Embryonic facial prominence (tissue), 1 donor: ENCODE results near the gene AMN1.
A peak's percentile ranks its signal among the peaks of the same experiment; 100 is the strongest.
"Not testable (repeated sequence)": the region's sequence is repeated elsewhere in the genome, so short reads cannot be mapped to it uniquely, and the experiment has no call there.

Experiments
- DNase-seq: peaks from one replicate; pipeline ENCODE4 v3.0.0-alpha.2; 2016; ENCODE audit errors: extremely low spot score

The AMN1 gene

DNA sequence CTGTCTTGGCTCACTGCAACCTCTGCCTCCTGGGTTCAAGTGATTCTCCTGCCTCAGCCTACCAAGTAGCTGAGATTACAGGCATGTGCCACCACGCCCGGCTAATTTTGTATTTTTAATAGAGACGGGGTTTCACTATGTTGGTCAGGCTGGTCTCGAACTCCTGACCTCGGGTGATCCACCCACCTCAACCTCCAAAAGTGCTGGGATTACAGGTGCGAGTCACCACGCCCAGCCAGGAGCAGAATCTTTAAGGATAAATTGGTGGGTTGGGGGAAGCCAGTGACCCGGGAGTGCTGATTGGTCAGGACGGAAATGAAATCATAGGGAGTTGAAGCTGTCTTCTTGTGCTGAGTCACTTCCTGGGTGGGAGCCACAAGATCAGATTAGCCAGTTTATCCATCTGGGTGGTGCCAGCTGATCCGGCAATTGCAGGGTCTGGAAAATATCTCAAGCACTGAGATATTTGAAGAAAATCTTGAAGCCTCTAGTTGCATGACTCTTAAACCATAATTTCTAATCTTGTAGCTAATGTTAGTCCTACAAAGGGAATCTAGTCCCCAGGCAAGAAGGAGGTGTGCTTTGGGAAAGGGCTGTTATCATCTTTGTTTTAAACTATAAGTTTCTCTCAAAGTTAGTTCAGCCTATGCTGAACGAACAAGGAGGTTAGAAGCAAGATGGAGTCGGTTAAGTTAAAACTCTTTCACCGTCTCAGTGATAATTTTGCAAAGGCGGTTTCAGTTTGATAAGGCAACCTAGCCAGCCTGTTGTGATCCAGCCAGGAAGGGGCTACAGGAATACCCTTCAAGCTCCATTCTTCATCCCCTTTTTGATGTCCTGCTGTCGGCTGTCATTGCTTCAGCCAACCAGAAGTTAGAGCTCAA, 5.0 kb upstream of the AMN1 start:
- DNase-seq, result not testable (repeated sequence)

DNA sequence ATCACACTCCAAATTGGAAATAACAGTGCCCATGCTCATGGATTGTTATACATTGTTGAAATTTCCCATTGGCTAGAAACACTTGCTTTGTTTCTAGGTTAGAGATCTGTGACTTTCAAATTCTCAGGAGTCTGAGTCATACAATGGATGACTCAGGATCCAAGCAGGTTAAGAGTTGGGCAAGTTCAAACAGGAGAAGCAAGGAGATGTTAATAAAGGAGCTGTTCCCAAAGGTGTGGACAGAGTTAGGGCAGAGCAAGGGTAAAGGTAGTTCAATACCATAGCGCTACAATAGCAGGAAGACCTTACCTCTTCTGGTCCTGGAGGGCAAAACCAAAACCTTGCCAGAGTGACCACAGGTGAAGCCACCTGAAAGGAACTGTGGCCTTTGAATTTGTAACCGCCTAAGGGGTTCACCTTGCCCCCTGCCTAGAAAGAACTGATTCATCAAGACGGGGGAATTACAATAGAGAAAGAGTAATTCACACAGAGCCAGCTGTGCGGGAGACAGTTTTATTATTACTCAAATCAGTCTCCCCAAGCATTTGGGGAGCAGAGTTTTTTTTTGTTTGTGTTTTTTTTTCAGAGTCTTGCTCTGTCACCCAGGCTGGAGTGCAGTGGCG, 4.2 kb upstream of the AMN1 start:
- no peak for DNase-seq

DNA sequence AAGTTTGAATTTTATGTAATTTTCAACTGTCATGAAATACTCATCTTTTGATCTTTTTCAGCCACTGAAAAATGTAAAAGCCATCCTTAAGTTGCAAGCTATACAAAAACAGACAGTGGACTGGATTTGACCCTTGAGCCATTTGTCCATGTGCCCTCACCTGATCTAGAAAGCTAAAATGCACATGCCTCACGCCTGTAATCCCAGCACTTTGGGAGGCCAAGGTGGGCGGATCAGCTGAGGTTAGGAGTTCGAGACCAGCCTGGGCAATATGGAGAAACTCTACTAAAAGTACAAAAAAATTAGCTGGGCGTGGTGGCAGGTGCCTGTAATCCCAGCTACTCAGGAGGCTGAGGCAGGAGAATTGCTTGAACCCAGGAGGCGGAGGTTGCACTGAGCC, 2.4 kb upstream of the AMN1 start:
- not testable (repeated sequence) for DNase-seq

DNA sequence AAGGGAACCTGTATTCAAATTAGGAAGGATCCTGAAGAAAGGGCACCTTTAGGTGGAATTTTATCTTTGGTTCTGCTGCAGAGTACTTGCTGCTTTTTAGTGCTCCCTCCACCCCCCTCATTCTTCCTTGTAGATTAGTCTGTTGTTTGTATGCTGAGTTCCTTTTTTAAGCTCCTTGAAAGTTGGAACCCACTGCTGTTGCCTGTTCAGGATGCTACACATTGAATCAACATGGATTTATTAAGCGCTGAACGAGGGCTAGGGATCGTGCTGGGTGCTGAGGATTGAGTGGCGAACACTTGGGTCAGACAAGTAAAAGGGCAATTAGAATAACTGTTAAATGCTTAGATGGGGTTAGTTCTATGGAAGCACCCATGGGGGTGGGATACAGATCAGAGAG, 884 bp upstream of the AMN1 start:
- no peak for DNase-seq

DNA sequence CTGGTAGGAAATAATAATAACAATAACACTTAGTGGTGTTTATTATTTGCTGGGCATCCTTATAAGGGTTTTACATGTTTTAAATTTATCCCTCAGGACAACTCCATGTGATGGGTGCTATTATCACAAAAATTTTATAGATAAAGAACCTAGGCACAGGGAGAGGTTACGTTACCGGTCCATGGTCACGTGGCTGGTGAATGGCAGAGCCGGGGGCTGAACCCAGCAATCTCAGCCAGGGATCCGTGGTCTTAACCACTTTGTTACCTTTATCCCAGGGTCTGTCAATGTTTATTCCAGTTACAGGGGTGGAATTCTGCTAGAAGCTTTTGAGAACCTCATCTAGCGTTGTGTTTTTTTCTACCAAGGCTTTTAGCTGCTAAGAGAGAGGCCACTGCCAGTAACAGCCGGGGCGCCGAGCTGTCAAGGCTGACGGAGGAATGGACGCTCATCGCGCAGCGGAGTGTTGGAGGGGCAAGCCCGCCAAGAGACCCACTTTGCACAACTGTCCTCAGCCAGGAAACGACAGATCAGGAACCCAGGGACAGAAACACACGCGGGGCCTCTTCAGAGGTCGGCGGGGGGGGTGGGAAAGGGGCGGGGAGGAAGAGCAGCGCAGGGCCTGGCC, 418 bp downstream of the AMN1 start:
- peak; percentile 13 for DNase-seq

GRCh38 chr12:31727192-31727591, 1.6 kb downstream of the AMN1 start:
- DNase-seq, result no peak

- DNase-seq, result no peak
Observed at GRCh38 chr12:31726575-31726974, 2.2 kb downstream of the AMN1 start.

DNA sequence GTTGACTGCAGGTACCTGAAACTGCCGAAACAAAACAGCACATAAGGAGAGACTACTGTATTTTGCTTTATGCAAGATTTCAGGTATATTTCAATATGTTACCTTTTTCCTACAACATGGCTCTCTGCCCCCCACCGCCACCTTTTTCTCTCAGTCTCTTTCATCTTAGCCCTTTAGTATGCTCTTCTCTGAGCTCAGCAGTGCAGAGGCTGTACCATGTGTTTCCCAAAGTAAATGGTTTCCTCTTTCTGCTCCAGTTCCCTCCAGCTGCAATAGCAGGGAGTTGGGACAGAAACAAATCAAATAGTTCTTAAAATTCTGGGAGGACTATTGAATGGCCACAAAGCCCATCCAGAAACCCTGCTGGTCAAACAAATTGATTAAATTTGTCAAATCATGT, 4.3 kb downstream of the AMN1 start:
- no peak for DNase-seq

DNA sequence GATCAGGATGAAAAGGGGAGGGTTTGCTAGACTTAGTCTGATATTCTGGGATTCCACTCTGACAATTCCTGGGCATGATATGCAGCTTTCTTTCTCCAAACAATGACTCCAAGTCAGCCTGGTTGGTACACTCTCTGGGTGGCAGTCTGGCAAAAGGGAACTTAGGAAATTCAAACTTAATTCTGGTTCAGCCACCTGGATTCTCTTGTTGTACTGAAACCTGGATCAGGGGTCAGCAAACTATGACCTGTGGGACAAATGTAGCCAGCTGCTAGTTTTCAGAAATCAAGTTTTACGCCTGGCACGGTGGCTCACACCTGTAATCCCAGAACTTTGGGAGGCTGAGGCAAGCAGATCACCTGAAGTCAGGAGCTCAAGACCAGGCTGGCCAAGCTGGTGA, 6.2 kb downstream of the AMN1 start:
- DNase-seq, result no peak

DNA sequence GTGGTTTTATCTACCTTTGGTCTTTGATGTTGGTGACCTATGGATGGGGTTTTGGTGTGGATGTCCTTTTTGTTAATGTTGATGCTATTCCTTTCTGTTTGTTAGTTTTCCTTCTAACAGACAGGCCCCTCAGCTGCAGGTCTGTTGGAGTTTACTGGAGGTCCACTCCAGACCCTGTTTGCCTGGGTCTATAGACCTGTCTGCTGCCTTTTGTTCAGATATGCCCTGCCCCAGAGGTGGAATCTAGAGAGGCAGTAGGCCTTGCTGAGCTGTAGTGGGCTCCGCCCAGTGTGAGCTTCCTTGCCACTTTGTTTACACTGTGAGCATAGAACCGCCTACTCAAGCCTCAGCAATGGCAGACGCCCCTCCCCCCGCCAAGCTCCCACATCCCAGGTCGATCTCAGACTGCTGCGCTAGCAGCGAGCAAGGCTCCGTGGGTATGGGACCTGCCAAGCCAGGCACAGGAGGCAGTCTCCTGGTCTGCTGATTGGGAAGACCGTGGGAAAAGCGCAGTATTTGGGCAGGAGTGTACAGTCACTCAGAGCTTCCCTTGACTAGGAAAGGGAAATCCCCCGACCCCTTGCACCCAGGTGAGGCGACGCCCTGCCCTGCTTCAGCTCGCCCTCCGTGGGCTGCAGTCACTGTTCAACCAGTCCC, 10.2 kb downstream of the AMN1 start:
- not testable (repeated sequence) for DNase-seq

GRCh38 chr12:31716998-31717397, 11.8 kb downstream of the AMN1 start:
- not testable (repeated sequence) for DNase-seq

- DNase-seq, result no peak
Observed at GRCh38 chr12:31715283-31715825, 13.5 kb downstream of the AMN1 start.

- DNase-seq, result no peak
Observed at GRCh38 chr12:31714406-31715271, 14.2 kb downstream of the AMN1 start.

GRCh38 chr12:31712877-31713276, 15.9 kb downstream of the AMN1 start:
- DNase-seq, result no peak

- no peak for DNase-seq
Observed at GRCh38 chr12:31710021-31710818, 18.6 kb downstream of the AMN1 start.

DNA sequence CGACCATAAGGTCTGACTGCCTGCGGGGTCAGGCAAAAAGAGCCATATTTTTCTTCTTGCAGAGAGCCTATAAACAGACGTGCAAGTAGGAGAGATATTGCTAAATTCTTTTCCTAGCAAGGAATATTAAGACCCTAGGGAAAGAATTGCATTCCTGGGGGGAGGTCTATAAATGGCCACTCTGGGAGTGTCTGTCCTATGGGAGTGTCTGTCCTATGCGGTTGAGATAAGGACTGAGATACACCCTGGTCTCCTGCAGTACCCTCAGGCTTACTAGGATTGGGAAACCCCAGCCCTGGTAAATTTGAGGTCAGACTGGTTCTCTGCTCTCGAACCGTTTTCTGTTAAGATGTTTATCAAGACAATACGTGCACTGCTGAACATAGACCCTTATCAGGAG, 20.7 kb downstream of the AMN1 start:
- not testable (repeated sequence) for DNase-seq

GRCh38 chr12:31705621-31706020, 23.2 kb downstream of the AMN1 start:
- DNase-seq, result no peak

- no peak for DNase-seq
Observed at GRCh38 chr12:31702047-31702446, 26.8 kb downstream of the AMN1 start.

DNA sequence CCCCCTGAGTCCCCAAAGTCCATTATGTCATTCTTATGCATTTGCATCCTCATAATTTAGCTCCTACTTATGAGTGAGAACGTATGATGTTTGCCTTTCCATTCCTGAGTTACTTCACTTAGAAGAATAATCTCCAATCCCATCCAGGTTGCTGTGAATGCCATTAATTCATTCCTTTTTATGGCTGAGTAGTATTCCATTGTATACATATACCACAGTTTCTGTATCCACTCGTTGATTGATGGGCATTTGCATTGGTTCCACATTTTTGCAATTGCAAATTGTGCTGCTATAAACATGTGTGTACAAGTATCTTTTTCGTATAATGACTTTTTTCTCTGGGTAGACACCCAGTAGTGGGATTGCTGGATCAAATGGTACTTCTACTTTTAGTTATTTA, 38.9 kb downstream of the AMN1 start:
- DNase-seq, result not testable (repeated sequence)

- DNase-seq, result no peak
Observed at GRCh38 chr12:31687101-31687527, 41.7 kb downstream of the AMN1 start.
